Esophagus muscularis mucosa (tissue), 4 donors: ENCODE results near the gene PRPF6. TPM values are rescaled to one million over a fixed set of nuclear protein-coding genes. Genes with fewer than 3 reads are reported as not detected.

Experiments
- DNase-seq: peaks from one replicate; pipeline ENCODE4 v3.0.0-alpha.2; 2017; ENCODE audit errors: extremely low spot score
- H3K27ac ChIP-seq, 4 donors: fragments of 200-600 bp; sonication (generic); replicated peaks in 1 of 4; 1 replicate in 3 of 4; 2 replicates in 1 of 4; pipeline ENCODE4 v1.5.1; 2016 to 2019; ENCODE audit warnings: mild to moderate bottlenecking in 1 of 4
- H3K27me3 ChIP-seq, 4 donors: fragments of 200-600 bp; sonication (generic); one replicate each; pipeline versions ENCODE4 v1.5.1 to v1.6.0; 2016 to 2019
- H3K36me3 ChIP-seq, 4 donors: fragments of 200-600 bp; sonication (generic); one replicate each; pipeline ENCODE4 v1.5.1; 2016 to 2019
- H3K4me1 ChIP-seq, 4 donors: fragments of 200-600 bp; sonication (generic); one replicate each; pipeline ENCODE4 v1.5.1; 2016 to 2019
- H3K4me3 ChIP-seq, 4 donors: fragments of 200-600 bp; sonication (generic); 1 replicate in 2 of 4; 2 replicates in 2 of 4; pipeline ENCODE4 v1.5.1; 2016 to 2019; ENCODE audit warnings: mild to moderate bottlenecking in 4 of 4, moderate library complexity in 1 of 4
- H3K9me3 ChIP-seq, 4 donors: fragments of 200-600 bp; sonication (generic); 1 replicate in 3 of 4; 2 replicates in 1 of 4; pipeline ENCODE4 v1.5.1; 2016 to 2019
- CTCF ChIP-seq, 3 experiments: fragments of 200-600 bp in 2 of 3; fragments of 450-650 bp in 1 of 3; sonication (generic) in 2 of 3; IDR thresholded peaks; one replicate each; pipeline ENCODE4 v1.5.1; 2017 to 2019; ENCODE audit warnings: antibody characterized with exemption in 3 of 3, mild to moderate bottlenecking in 2 of 3, moderate library complexity in 1 of 3
- EP300 ChIP-seq: sonication (generic); formaldehyde crosslinking; IDR thresholded peaks from one replicate; pipeline ENCODE4 v1.6.1; 2017; ENCODE audit warnings: antibody characterized with exemption
- POLR2A ChIP-seq: fragments of 450-650 bp; IDR thresholded peaks from one replicate; pipeline ENCODE4 v1.6.1; 2017; ENCODE audit warnings: antibody characterized with exemption, moderate library complexity, mild to moderate bottlenecking, low read depth
- POLR2AphosphoS5 ChIP-seq, 2 donors: sonication (generic); formaldehyde crosslinking; IDR thresholded peaks; one replicate each; pipeline ENCODE4 v1.6.1; 2017; ENCODE audit warnings: antibody characterized with exemption in 2 of 2
- WGBS: methylation state at CpG from one replicate; pipeline ENCODE4 v1.1.5; 2018; 5-methylcytosine and 5-hydroxymethylcytosine counted together
- intact Hi-C: fragments of 100-400 bp; cut with DNase I; formaldehyde crosslinking; loops from one replicate; pipeline ENCODE4 v1.15.1; 2023
- total RNA-seq, 4 donors: library from RNA; depleted of rRNA; stranded (reverse); fragments of >200 nt; gene quantifications; one replicate each; pipeline versions ENCODE4 v1.1.0 to v1.2.1, GENCODE V29; 2016

The PRPF6 gene
- total RNA-seq, 4 donors from 2014 or later: 46.1 to 64.9 (median 58.7) TPM

GRCh38 chr20:64033981-64034493 is 53.1 kb downstream of the PRPF6 start:
- TF ChIP-seq EP300 (no peak), POLR2AphosphoS5 (IDR thresholded peaks at IDR 0.05) (no peak), POLR2A (no peak), CTCF (IDR thresholded peaks at IDR 0.05) (no peak)
- no peak overlapping the region for H3K27ac ChIP-seq
- WGBS: 56% methylated on average over 1 of the region's 11 CpGs
- no peak for DNase-seq
- peaks cover 3 to 40% (median 26%) of the 10 kb centered on the region in 4 donors for H3K27me3 ChIP-seq
- intact Hi-C loops: no loop called here
- no peaks in the 10 kb centered on the region for H3K9me3 ChIP-seq
- no peak overlapping the region for H3K4me3 ChIP-seq
- peaks cover 37 to 68% (median 63%) of the 10 kb centered on the region in 4 donors for H3K36me3 ChIP-seq
- peaks cover 13 to 20% (median 17%) of the 10 kb centered on the region in 4 donors for H3K4me1 ChIP-seq

- no peak for TF ChIP-seq EP300
- no peak for TF ChIP-seq CTCF (IDR thresholded peaks at IDR 0.05)
- no peak for TF ChIP-seq POLR2AphosphoS5 (IDR thresholded peaks at IDR 0.05)
- TF ChIP-seq POLR2A: no peak
- DNase-seq: no peak
- H3K27me3 ChIP-seq: peaks cover 3 to 53% (median 38%) of the 10 kb centered on the region in 4 donors
- no peaks in the 10 kb centered on the region for H3K9me3 ChIP-seq
- no peak overlapping the region for H3K4me3 ChIP-seq
- H3K27ac ChIP-seq: no peak overlapping the region
- H3K4me1 ChIP-seq: peaks cover 25 to 32% (median 30%) of the 10 kb centered on the region in 4 donors
- intact Hi-C loops: no loop called here
- H3K36me3 ChIP-seq: peaks cover 25 to 56% (median 50%) of the 10 kb centered on the region in 4 donors
- 84% methylated on average over 12 of the region's 17 CpGs for WGBS
These were observed 54.4 kb downstream of the PRPF6 start for GRCh38 chr20:64035066-64035932.

- intact Hi-C loops: no loop called here
- Histone ChIP-seq H3K4me1 (peaks cover 25 to 39% (median 36%) of the 10 kb centered on the region in 4 donors), H3K27ac (no peak within 1 kb of the TSS), H3K9me3 (no peaks in the 10 kb centered on the region), H3K4me3 (no peak within 1 kb of the TSS), H3K36me3 (peaks cover 18 to 49% (median 44%) of the 10 kb centered on the region in 4 donors), H3K27me3 (peaks cover 3 to 59% (median 45%) of the 10 kb centered on the region in 4 donors)
- TF ChIP-seq CTCF (IDR thresholded peaks at IDR 0.05) (no peak), POLR2AphosphoS5 (IDR thresholded peaks at IDR 0.05) (no peak), POLR2A (no peak), EP300 (no peak)
- DNase-seq: no peak
- 40% methylated on average over 1 of the region's 10 CpGs for WGBS
These were observed 55.0 kb downstream of the PRPF6 start, which contains the start of gene C20orf204 for GRCh38 chr20:64035933-64036345. C20orf204 (plus strand) TSS chr20:64036182; CDS start chr20:64036324, 142 bp downstream.

- no peak overlapping the region for H3K27ac ChIP-seq
- H3K4me3 ChIP-seq: no peak overlapping the region
- DNase-seq: no peak
- 63% methylated on average over 4 of the region's 17 CpGs for WGBS
- H3K36me3 ChIP-seq: peaks cover 16 to 43% (median 38%) of the 10 kb centered on the region in 4 donors
- H3K9me3 ChIP-seq: no peaks in the 10 kb centered on the region
- H3K4me1 ChIP-seq: peaks cover 29 to 45% (median 42%) of the 10 kb centered on the region in 4 donors
- peaks cover 3 to 65% (median 51%) of the 10 kb centered on the region in 4 donors for H3K27me3 ChIP-seq
- no peak for TF ChIP-seq EP300
- TF ChIP-seq POLR2A: no peak
- no peak for TF ChIP-seq POLR2AphosphoS5 (IDR thresholded peaks at IDR 0.05)
- no peak for TF ChIP-seq CTCF (IDR thresholded peaks at IDR 0.05)
- intact Hi-C loops: no loop called here
These were observed 55.6 kb downstream of the PRPF6 start for GRCh38 chr20:64036346-64037198.
